Gastrocnemius medialis (tissue), 4 donors: ENCODE data around the gene SKI. TPM values are rescaled to one million over a fixed set of nuclear protein-coding genes. Genes with fewer than 3 reads are reported as not detected.

Experiments used
- ATAC-seq, 2 donors: fragments of 150-250 bp; one replicate each; pipeline ENCODE4 v1.9.1; 2016
- DNase-seq, 2 donors: peaks; one replicate each; pipeline ENCODE4 v3.0.0-alpha.2; 2019
- H3K27ac ChIP-seq, 4 donors: fragments of 200-600 bp; sonication (generic); 1 replicate in 1 of 4; 2 replicates in 3 of 4; pipeline ENCODE4 v1.5.1; 2016 to 2018; ENCODE audit warnings: mild to moderate bottlenecking in 2 of 4, moderate library complexity in 1 of 4
- H3K27me3 ChIP-seq, 3 donors: fragments of 200-600 bp; sonication (generic) in 2 of 3; 1 replicate in 1 of 3; 2 replicates in 2 of 3; pipeline versions ENCODE4 v1.5.1 to v1.6.0; 2016 to 2019; ENCODE audit warnings: mild to moderate bottlenecking in 1 of 3, moderate library complexity in 1 of 3
- H3K36me3 ChIP-seq, 2 donors: fragments of 200-600 bp; sonication (generic) in 1 of 2; one replicate each; pipeline ENCODE4 v1.5.1; 2017 to 2018
- H3K4me1 ChIP-seq, 2 donors: fragments of 200-600 bp; sonication (generic) in 1 of 2; one replicate each; pipeline ENCODE4 v1.5.1; 2016 to 2017; ENCODE audit warnings: mild to moderate bottlenecking in 2 of 2
- H3K4me3 ChIP-seq, 4 donors: fragments of 200-600 bp; sonication (generic) in 3 of 4; 1 replicate in 1 of 4; 2 replicates in 3 of 4; pipeline ENCODE4 v1.5.1; 2016 to 2019; ENCODE audit warnings: mild to moderate bottlenecking in 2 of 4
- H3K9me3 ChIP-seq, 3 donors: fragments of 200-600 bp; sonication (generic) in 2 of 3; 1 replicate in 1 of 3; 2 replicates in 2 of 3; pipeline ENCODE4 v1.5.1; 2016 to 2019
- CTCF ChIP-seq, 5 experiments: fragments of 450-650 bp in 3 of 5; fragments of 200-600 bp in 2 of 5; sonication (generic) in 2 of 5; IDR thresholded peaks in 4 of 5; conservative IDR thresholded peaks in 1 of 5; 1 replicate in 4 of 5; 2 replicates in 1 of 5; pipeline ENCODE4 v1.5.1; 2016 to 2019; ENCODE audit warnings: antibody characterized with exemption in 5 of 5, mild to moderate bottlenecking in 3 of 5, moderate library complexity in 3 of 5
- POLR2A ChIP-seq, 2 donors: fragments of 450-650 bp; IDR thresholded peaks; one replicate each; pipeline ENCODE4 v1.6.1; 2017; ENCODE audit warnings: antibody characterized with exemption in 2 of 2, mild to moderate bottlenecking in 2 of 2, moderate library complexity in 2 of 2
- in situ Hi-C, 4 donors: fragments of 200-750 bp; cut with MboI; loops; one replicate each; pipeline versions ENCODE4 v1.15.0 to v1.8.0; 2017; ENCODE audit warnings: low sequenced_read_pairs in 4 of 4
- intact Hi-C: fragments of 100-400 bp; cut with DNase I; formaldehyde crosslinking; loops from one replicate; pipeline ENCODE4 v1.15.1; 2023; ENCODE audit warnings: low total_unique reads
- total RNA-seq, 4 donors: library from RNA; depleted of rRNA; stranded (reverse); fragments of >200 nt; gene quantifications; one replicate each; pipeline versions ENCODE4 v1.1.0 to v1.2.3, GENCODE V29; 2016

The SKI gene
- total RNA-seq, 4 donors from 2014 or later = 7.8 to 32.2 (median 22.4) TPM

GRCh38 chr1:2233468-2233867, 5.3 kb downstream of the SKI start:
- intact Hi-C loops = loop anchor here (5.0 kb wide), 1 partner anchor 79 kb away; no protein-coding TSS in a partner anchor
- DNase-seq = no peak
- peak overlapping the region; percentile 83 to 93 (median 85) for H3K27ac ChIP-seq
- H3K4me3 ChIP-seq = peak overlapping the region in 3 of 4 donors; percentile 60 to 65 (median 61)
- peaks cover 86 to 92% of the 10 kb centered on the region in 2 donors for H3K4me1 ChIP-seq
- in situ Hi-C loops = no loop called here
- H3K27me3 ChIP-seq = no peaks in the 10 kb centered on the region
- no peaks in the 10 kb centered on the region for H3K36me3 ChIP-seq
- no peaks in the 10 kb centered on the region for H3K9me3 ChIP-seq
- no peak for ATAC-seq
- TF ChIP-seq CTCF (IDR thresholded peaks at IDR 0.05 in 4 of 5, conservative IDR thresholded peaks at IDR 0.05 in 1 of 5) = no peak
- no peak for TF ChIP-seq POLR2A (IDR thresholded peaks at IDR 0.05)

- H3K9me3 ChIP-seq = no peaks in the 10 kb centered on the region
- in situ Hi-C loops (no loop called here), intact Hi-C loops (loop anchor here (5.0 kb wide), 1 partner anchor 78 kb away; no protein-coding TSS in a partner anchor)
- ATAC-seq (peak; percentile 71 to 82), DNase-seq (peak; percentile 86 to 94)
- TF ChIP-seq POLR2A (IDR thresholded peaks at IDR 0.05) = peak in 1 of 2 donors; percentile 14
- no peak for TF ChIP-seq CTCF (IDR thresholded peaks at IDR 0.05 in 4 of 5, conservative IDR thresholded peaks at IDR 0.05 in 1 of 5)
- no peaks in the 10 kb centered on the region for H3K27me3 ChIP-seq
- peak overlapping the region; percentile 83 to 93 (median 85) for H3K27ac ChIP-seq
- no peaks in the 10 kb centered on the region for H3K36me3 ChIP-seq
- H3K4me3 ChIP-seq = peak overlapping the region; percentile 24 to 39 (median 32)
- peaks cover 93 to 99% of the 10 kb centered on the region in 2 donors for H3K4me1 ChIP-seq
These were observed 6.1 kb downstream of the SKI start for GRCh38 chr1:2233997-2234761.

- in situ Hi-C loops = no loop called here
- peak overlapping the region; percentile 83 to 93 (median 85) for H3K27ac ChIP-seq
- no peak for TF ChIP-seq CTCF (IDR thresholded peaks at IDR 0.05 in 4 of 5, conservative IDR thresholded peaks at IDR 0.05 in 1 of 5)
- no peak for TF ChIP-seq POLR2A (IDR thresholded peaks at IDR 0.05)
- H3K36me3 ChIP-seq = no peaks in the 10 kb centered on the region
- H3K27me3 ChIP-seq = no peaks in the 10 kb centered on the region
- DNase-seq = peak in 1 of 2 donors; percentile 63
- intact Hi-C loops = loop anchor here (5.0 kb wide), 1 partner anchor 78 kb away; no protein-coding TSS in a partner anchor
- H3K9me3 ChIP-seq = no peaks in the 10 kb centered on the region
- ATAC-seq = peak; percentile 42 to 50
- H3K4me3 ChIP-seq = peak overlapping the region in 2 of 4 donors; percentile 2 to 24
- H3K4me1 ChIP-seq = peaks cover 91 to 99% of the 10 kb centered on the region in 2 donors
These were observed 6.6 kb downstream of the SKI start for GRCh38 chr1:2234762-2235113.

GRCh38 chr1:2235300-2235998, 7.3 kb downstream of the SKI start:
- peaks cover 91 to 99% of the 10 kb centered on the region in 2 donors for H3K4me1 ChIP-seq
- no peak for TF ChIP-seq POLR2A (IDR thresholded peaks at IDR 0.05)
- TF ChIP-seq CTCF (IDR thresholded peaks at IDR 0.05 in 4 of 5, conservative IDR thresholded peaks at IDR 0.05 in 1 of 5) = no peak
- peak overlapping the region in 1 of 4 donors; percentile 2 for H3K4me3 ChIP-seq
- peak overlapping the region; percentile 83 to 93 (median 85) for H3K27ac ChIP-seq
- H3K36me3 ChIP-seq = no peaks in the 10 kb centered on the region
- ATAC-seq (no peak), DNase-seq (no peak)
- no peaks in the 10 kb centered on the region for H3K27me3 ChIP-seq
- intact Hi-C loops (no loop called here), in situ Hi-C loops (no loop called here)
- no peaks in the 10 kb centered on the region for H3K9me3 ChIP-seq
